ENCODE measurements around the gene EZR.
A peak's percentile ranks its signal among the peaks of the same experiment; 100 is the strongest.

Gene EZR

DNA sequence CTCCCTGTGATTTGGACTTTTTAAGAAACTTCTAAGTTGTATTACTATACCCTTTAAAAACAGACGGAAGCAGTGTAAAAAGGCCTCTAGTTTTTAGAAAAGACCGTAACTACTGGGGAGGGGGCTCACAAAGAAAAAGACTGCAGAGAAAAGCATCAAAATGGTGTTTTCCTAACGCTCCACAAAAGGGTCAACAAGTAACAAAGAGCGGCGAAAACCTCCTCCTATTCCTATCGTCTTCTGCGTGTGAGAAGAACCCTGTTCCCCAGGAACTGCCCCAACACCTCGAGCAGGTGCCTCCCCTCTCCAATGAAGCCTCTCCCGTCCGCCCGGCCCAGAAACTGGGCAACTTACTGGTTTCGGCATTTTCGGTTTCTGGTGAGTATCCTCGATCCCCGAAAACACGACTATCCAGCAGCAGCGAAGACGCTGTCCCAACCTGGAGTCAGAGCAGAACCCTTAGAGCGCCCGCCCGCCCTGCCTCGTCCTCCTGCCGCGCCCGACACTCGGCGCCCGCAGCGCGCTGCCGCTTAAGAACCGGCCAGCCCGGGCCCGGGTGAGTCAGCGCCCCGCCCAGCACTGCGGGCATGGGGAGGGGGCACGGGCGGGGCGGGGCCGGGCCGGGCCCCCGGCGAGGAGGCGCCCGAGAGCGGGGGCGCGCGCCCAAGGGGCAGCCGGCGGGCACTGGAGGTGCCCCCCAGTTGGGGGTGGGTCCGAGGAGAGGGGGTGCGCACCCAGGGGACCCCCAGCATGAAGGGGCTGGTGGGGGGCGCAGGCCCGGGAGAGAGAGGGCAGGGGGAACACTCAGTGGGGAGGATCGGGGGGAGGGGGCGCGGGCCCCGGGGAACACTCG is 1.2 kb downstream of the EZR start:
- peak; percentile 74 for DNase-seq

DNA sequence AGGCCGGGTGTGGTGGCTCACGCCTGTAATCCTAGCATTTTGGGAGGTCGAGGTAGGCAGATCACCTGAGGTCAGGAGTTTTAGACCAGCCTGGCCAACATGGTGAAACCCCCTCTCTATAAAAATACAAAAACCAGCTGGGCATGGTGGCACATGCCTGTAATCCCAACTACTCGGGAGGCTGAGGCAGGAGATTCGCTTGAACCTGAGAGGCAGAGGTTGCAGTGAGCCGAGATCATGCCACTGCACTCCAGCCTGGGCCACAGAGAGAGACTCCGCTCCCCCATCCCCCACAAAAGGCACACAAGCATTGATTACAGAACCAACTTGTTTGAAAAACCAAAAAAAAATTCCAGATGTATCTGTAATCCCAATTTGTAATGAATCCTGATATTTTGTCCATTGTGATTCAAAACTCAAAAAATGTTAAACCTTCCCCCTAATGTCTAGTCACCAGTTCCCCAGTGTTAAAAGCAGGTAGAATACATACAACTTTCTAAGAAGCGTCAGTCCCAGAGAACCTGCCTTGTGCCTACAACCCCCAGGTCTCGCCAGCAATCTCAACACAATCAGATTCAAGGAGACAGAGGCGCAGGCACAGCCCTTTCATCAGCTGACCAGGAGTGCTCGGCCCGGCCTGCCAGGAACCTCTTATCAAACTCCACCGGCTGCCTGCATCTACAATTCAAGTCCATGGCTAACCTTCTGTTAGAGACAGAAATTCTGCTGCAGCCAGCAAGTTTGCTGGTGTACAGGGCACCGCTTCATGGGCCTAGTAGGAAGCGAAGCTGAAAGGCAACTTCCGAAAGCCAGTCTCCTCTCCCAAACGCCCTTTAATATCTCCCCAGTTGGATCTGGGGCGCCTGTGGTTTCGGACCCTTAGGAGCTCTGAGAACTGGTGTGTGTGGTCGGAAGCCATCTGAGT is 2.1 kb downstream of the EZR start:
- no peak for DNase-seq

DNA sequence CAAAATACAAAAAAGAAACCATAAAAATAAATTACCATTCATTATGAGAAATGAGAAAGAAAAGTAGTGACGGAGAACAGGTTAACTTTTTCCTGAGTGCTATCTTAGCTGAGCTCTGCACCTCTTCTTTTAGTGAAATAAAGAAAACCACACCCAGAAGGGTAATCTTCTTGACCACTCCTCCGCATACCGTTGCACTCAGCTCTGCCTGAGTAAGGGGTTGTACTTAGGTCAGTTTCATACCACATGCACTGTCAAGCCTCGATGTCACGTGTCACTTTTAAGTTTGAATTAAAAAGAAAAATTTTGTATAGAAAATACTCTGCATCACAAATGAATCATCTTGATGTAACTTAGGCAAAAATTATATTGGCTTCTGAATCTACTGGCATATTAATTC is 2.8 kb downstream of the EZR start:
- DNase-seq = no peak

DNA sequence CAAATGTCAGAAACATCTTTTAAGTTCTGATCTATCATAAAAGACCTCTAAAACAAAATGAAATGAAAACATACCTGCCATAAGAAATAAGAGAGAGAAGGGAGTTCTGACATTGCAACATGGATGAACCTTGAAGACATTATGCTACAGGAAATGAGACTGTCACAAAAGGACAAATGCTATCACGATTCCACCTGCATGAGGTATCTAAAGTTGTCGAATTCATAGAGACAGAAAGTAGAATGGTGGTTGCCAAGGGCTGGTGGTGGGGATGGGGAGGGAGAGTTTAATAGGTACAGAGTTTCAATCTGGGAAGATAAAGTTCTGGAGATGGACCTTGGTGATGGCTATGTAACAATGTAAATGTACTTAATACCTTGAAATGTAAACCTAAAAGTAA is 3.3 kb downstream of the EZR start:
- DNase-seq = no peak

DNA sequence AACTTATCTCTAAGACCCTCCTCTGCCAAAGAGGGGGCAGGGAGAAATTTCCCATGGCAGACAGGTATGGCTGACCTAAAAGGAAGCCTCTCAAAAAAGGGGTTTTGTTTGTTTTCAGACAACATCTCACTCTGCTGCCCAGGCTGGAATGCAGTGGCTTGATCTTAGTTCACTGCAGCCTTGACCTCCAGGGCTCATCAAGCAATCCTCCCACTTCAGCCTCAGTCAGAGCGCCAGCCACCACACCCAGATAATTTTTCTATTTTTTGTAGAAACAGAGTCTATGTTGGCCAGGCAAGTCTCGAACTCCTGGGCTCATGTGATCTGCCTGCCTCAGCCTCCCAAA is 3.8 kb downstream of the EZR start:
- no peak for DNase-seq

DNA sequence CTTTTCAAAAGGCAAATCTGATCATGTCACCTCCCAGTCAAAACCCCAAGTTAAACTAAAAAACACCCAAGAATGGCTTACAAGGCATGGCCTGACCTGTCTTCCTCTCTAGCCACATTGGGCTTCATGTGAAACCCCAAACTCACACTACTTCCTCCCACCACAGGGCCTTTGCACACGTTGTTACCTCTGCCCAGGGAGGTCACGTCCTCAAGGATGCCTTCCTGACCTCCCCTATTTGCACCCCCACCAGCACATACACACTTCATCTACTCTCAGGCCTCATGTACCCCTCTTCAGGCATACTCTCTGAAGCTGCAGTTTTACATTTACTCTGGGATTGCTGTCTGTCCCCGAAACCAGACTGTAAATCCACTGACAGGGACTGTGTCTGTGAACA is 6.1 kb downstream of the EZR start:
- no peak for DNase-seq

DNA sequence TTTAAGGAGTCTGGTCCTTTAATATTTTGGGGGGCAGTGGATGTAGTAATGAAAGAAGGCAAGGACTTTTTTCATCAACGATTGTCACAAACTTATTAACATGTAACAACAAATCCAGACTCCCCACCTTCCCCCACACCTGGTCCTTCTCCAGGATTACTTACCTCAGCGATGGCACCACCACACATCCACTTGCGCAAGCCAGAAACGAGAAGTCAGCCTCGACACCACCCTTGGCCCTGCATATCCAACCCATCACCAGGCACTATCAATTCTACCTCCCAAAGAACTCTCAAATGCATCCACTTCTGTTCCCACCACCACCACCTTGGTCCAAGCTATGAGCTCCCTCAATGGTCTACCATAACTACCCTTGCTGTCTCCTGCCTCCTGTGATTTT is 6.6 kb downstream of the EZR start:
- DNase-seq = no peak

DNA sequence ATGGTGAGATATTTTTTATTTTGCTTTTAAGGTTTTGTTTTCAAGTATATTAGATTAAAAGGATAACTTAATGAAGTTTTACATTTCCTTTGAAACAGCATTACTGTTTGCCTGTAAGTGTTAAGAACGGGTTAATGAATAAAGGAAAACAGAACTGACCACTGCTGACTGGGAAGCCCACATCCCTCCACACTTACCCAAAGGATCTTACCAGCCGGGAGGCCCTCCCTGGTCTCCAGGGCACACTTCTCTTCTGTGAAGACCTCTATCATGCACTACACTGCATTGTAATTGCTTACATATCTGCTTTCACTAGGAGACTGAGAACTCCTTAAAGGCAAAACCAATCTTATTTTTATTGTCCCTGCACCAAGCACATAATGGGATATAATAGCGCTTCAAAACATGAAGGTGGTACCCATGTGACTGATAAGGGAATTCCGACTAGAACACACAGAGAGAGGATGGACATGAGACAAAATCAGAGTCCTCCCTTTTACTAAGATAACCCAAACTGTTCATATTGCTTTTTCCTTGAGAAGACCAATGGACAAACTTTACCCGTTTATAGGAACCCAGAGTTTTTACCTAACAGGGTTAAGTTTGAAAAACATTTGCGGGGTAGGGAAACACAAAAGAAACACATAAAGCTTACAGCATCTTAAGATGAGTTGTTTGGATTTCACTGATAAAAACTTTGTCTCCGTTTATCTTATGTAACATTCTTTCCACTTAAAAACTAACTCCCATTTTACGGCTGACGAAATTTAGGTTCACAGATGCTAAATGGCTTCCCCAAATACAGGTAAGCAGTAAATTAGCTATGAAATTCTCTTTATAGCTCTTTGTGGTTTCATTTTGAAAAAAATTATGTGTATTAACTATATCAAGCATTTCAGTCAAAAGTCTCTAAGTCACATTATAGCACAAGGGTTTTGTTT is 8.7 kb downstream of the EZR start:
- no peak for DNase-seq

DNA sequence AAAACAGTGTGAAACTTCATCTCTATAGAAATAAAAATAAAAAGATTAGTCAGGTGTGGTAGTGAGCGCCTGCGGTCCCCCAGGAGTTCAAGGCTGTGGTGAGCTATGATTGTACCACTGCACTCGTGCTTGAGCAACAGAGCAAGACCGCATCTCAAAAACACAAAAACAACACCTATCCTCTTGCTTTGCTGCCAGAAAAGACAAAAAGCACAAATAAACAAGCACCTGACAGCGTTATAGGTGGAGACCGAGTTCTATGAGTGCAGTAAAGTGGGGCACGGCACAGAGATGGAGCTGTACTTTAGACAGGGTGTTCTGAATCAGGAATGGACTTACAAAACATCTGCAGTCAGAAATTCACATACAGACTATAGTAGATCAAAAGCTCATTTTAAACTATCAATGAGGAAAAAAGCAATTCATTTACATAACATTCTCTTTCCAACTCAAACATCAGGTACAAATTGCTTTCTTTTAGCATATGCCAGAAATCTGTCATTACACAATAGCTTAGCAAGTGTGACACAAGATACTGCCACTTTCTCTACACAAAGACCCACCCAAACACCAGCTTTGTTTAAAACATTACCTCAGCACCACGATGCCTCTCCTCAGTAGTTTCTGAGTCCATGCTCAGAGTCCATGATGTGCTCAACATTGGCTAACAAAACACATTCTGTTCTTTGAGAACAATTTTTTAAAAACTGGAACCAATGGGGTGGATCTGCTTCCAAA is 10.1 kb downstream of the EZR start:
- no peak for DNase-seq

DNA sequence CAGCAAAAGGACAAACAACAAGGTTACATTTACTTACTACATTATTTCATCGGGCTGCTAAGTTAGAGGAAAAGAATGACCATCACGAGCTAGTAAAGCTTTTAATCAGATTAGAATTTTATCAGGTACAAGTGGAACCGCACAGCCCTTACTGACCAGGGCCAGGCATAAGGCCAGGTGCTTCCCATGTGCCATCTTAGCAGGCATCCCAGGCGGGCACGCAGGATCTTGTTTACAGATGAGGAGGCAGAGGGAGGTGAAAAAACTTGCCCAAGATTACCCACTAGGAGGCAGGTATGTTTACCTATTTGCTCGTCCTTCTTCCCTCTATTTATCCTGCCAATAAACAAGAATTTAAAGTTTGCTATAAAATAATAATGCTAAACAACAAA is 10.7 kb downstream of the EZR start:
- no peak for DNase-seq

DNA sequence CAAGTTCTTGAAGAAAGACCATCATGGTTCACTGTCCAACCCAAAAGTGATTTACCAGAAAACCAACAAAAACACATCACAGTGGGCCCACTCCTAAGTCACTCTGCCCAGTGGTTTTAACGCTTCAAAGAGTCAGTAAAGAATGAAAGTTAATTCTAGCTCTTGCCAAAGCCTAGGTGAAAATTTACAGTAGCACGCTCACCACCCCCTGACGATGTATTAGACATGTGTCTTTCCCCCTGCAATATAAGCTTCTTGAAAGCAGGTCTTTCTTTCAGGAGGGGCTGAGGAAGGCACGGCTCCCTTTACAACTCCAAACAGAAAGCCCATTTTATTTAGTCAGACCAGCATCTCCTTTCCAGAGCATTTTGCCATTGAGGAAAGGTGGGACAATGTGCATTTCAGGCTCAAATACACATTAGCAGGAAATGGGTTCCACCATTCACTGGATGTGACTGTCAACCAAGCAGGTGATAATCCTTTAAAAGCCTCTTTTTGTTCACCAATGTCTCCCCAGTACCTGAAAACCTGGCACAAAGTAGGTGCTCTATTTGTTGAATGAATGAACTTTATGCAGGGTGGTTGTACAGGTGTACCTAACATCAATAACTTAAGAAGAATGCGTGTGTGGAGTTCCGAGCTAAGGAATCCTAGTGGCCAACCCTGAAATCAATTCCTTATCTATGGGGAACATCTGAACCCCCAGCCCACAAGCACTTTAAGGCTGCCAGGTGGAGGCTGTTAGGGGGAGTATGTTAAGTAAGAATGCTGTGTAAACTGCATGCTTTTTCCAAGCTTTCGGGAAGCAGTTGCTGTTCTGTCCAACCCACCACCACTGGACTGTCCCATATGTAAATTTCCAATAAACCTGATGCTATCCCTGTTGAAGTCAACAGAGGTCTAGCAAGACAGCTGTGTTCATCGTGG is 11.4 kb downstream of the EZR start:
- DNase-seq = no peak

DNA sequence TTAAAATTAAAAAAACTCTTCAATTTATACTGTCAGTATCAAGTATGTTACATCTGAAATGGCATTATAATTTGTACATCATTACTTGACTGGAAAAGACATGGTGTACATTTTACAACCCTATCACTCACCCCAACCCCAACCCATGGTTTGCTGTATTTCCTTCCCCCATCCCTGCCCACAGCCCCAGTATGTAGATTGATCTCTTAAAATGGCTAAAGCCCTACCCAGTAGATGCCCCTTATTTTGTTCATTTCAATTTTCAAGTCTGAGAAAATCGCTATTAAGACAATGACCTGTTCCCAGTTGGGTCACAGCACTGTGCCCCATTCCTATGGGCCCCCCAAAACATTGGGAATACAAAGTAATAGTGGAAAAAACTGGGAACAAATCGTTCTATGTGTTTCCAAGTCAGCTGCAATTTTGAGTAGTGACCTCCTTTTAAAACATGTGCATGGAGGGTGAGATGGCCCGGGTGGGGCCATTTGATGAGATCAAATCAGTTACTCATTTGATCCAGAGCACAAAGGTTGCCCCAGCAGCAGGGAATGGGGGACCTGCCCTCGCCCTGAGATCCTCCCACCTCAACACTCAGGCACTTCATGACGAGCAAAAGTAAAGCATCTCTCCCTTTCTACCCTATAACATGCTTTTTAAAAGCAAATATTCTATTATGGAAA is 13.3 kb downstream of the EZR start:
- DNase-seq = no peak

DNA sequence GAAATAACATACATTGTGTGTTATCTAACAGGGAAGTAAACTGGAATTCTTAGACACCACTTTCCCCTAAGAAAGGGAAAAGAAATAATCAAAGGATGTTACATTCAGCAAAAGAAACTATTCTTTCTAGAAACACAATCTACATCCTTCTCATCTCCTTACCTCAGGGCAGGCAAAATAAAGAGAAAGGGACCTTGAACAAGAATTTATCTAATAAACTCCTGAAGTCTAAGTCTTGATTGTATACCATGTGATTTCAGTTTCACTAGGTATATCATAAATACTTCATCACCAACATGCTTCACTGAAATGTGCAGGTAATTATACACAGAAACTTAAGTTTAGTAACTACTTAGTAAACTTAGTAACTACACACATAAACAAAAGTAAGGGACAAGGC is 15.0 kb downstream of the EZR start:
- no peak for DNase-seq

DNA sequence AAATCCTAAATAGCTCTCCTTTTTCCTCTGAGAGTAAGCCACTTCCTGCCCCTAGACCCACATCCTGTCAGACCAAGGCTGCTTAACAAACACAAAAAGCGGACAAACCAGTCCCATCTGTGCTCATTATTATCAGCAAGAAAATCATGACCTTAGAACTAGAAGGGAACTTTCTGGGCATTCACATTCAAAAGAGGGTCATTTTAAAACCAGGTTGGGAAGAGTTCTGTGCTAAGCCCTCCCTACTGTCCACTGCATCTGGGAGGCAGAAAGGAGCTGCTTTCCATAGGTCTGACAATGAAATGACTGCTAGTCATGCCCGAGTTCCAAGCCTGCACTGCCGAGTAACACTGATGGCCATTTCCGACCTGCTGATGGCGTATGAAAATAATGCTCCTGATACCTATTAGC is 15.4 kb downstream of the EZR start:
- DNase-seq = no peak

DNA sequence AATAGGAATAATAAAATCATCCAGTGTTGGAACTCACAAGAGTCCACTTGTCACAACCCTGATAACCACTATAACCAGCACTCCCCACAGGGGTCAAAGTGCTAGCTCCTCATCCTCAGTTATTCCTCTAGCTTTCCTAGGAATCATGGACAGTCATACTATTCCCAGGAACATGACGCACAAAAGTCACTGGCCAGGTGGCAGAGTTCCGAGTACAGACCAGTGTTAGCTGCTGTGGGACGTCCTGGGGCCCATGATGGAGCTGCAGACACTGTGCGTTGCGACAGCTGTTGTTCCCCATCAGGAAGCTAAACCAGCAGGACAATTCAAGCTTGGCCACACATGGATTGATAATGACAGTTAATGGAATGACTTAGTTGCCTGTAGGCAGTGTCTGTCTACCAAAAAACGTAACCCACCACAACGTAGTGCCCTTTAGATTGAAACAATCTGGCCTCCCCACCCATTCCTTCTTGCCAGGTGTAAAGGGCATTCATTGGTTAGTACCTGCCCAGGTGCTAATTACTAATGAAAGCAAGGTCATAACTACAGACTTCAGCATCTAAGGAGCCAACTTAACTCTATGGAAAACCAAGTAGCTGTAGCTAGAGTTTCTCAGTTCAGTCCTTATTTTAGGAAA is 17.4 kb downstream of the EZR start:
- DNase-seq = no peak

DNA sequence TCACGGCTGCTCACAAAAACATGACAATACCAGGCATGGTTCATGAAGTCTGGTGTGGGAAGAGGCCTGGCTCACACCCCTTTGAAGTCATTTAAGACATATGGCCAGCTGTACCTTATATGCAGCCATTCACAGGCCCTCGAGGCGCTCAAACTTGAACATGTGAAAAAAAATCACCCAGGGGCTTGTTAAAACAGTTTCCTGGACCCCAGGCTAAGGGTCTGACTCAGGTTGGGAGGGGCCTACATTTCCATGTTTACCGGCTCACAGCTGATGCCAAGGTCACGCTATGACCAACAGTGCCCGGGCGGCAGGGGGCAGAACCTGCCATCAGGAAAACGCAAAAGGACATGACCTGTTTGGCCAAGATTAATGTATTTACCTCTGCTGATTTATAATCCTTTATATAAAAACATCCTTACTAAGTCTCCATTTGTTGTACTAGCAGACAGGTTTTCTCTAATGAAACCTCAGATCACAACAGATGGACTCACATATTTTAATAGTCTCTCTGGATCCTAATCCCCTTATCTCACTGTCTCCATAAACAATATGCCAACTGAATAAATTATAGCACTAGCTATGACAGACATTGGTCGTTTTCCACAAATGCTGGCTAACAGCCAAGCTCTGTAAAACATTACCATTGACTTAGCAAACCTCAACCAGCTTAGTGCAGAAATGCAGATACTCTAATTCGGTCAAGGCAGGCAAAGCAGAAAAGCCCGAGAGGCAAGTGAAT is 19.9 kb downstream of the EZR start:
- DNase-seq = no peak

DNA sequence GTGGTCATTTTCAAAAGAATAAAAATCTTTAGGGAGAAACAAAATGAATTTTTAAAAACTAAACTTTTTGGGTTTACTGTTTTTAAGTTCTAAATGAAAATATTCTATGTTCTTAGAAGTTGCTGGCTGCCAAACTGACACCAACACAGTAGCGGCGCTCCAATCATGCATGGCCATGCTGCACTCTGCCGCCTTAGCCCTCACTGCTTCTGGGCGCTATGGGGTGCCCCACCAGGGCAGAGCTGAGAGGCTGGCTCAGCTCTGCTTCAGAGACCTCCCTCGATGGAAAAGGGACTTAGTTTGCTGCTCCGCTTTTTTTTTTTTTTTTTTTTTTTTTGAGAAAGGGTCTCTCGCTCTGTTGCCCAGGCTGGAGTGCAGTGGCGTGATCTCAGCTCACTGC is 20.9 kb downstream of the EZR start:
- no peak for DNase-seq

DNA sequence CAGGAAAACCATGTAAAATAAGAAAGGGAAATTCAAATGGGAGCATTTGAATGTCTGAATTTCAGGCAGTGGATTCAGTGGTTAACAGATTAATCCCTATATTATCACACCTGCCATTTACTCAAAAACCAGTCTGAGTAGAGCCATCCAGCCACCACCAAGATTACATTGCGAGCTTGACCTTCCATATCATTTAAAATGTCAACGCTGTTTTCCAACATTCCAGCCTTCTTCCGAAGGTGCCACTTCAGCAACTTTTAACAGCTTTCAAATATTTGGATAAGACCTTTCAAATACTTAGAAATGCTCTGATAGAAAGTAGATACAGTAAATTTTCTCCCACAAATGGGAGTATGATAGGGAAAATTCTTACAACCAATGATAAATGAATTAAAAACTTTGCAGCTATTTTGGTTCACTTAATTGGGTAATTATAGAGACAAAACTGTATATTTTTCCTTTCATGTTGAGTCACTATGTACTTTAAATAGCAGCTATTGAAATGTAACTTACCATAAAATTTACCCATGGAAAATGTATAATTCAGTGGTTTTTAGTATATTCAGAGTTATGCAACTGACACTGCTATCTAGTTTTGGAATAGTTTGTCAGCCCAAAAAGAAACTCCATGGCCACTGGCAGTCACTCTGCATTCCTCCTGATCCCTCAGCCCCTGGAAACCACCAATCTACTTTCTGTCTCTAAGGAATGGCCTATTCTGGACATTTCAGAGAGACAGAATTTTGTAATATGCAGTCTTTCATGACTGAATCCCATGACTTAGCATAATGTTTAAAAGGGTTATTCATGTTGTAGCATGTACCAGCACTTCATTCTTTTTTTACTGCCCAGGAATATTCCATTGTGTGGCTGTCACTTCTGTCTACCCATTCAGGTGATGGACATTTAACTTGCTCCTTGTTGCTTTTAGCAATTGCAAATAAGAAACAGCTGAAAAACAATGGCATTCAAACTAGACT is 21.5 kb downstream of the EZR start:
- DNase-seq = no peak
